Brain microvascular endothelial cell (primary cell): ENCODE data around the gene SNX10.

Experiments
- DNase-seq: peaks from one replicate; pipeline ENCODE4 v3.0.0-alpha.2; 2020
- H3K27ac ChIP-seq: fragments of 250-450 bp; sonication (Bioruptor Pico); 2 replicates; pipeline ENCODE4 v1.5.1; 2020; ENCODE audit warnings: mild to moderate bottlenecking, moderate library complexity
- H3K27me3 ChIP-seq: fragments of 250-450 bp; sonication (Bioruptor Pico); replicated peaks from 2 replicates; pipeline ENCODE4 v1.5.1; 2020; ENCODE audit warnings: mild to moderate bottlenecking
- H3K36me3 ChIP-seq: fragments of 250-450 bp; sonication (Bioruptor Pico); replicated peaks from 2 replicates; pipeline ENCODE4 v1.5.1; 2020; ENCODE audit warnings: mild to moderate bottlenecking
- H3K4me3 ChIP-seq: 2 replicates; pipeline ENCODE4 v1.5.1; 2011; ENCODE audit warnings: low read depth, mild to moderate bottlenecking, control low read depth, low read length, moderate library complexity
- in situ Hi-C: cut with HindIII; loops from 2 replicates; pipeline ENCODE4 v1.10.0; 2017; ENCODE audit warnings: low sequenced_read_pairs, low pct_ligation_motif_present
- TF ChIP-seq, protein P1 (sequence below): IDR thresholded peaks from 2 replicates; pipeline ENCODE4 v1.5.1; 2011; ENCODE audit warnings: low read depth, mild to moderate bottlenecking, moderate library complexity, low read length, control low read depth, inconsistent platforms; ENCODE audit errors: missing control alignments

SNX10 gene

DNA sequence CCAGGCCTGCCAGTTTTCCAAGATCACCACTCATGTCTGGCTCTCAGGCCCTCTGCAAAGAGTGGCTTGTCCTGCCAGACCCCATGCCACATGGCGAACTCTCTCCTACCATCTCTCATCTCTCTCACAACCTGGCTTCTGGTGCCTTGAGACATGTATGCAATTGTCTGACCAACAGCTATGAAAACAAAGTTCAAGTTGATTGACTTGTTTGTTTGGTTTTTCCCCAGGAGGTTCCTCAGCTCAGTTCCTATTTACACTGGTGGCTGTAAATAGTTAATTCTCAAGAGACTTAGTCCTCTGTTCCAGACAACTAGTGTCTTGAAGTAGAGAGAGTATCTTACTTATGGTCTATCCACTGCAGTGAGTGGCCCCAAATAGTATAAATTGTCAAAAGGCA, 131.8 kb downstream of the SNX10 start:
- H3K36me3 ChIP-seq, result no peaks in the 10 kb centered on the region
- DNase-seq, result no peak
- no peak overlapping the region for H3K4me3 ChIP-seq
- in situ Hi-C loops, result no loop called here
- TF ChIP-seq, protein P1, sequence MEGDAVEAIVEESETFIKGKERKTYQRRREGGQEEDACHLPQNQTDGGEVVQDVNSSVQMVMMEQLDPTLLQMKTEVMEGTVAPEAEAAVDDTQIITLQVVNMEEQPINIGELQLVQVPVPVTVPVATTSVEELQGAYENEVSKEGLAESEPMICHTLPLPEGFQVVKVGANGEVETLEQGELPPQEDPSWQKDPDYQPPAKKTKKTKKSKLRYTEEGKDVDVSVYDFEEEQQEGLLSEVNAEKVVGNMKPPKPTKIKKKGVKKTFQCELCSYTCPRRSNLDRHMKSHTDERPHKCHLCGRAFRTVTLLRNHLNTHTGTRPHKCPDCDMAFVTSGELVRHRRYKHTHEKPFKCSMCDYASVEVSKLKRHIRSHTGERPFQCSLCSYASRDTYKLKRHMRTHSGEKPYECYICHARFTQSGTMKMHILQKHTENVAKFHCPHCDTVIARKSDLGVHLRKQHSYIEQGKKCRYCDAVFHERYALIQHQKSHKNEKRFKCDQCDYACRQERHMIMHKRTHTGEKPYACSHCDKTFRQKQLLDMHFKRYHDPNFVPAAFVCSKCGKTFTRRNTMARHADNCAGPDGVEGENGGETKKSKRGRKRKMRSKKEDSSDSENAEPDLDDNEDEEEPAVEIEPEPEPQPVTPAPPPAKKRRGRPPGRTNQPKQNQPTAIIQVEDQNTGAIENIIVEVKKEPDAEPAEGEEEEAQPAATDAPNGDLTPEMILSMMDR, result no peak
- H3K27me3 ChIP-seq, result no peaks in the 10 kb centered on the region
- no peak overlapping the region for H3K27ac ChIP-seq
